HG03432 (cell line): ENCODE data around the gene PEX26.
"Not testable (repeated sequence)": the region's sequence is repeated elsewhere in the genome, so short reads cannot be mapped to it uniquely, and the experiment has no call there.

Source experiments
- ATAC-seq: cut with Tn5 transposase; IDR thresholded peaks from one replicate; pipeline ENCODE4 v1.9.1; 2021; ENCODE audit warnings: mild to moderate bottlenecking, moderate library complexity; ENCODE audit not compliant: unreplicated experiment

PEX26 gene

GRCh38 chr22:18115906-18116371, 38.1 kb downstream of the PEX26 start:
- no peak for ATAC-seq

GRCh38 chr22:18116634-18117033, 38.8 kb downstream of the PEX26 start:
- no peak for ATAC-seq

- no peak for ATAC-seq
These were observed 40.6 kb downstream of the PEX26 start for GRCh38 chr22:18118345-18118915.

GRCh38 chr22:18119409-18120110, 41.8 kb downstream of the PEX26 start:
- no peak for ATAC-seq

- ATAC-seq = no peak
These were observed 43.1 kb downstream of the PEX26 start for GRCh38 chr22:18120857-18121256.

GRCh38 chr22:18121506-18121905, 43.7 kb downstream of the PEX26 start:
- ATAC-seq = no peak

DNA sequence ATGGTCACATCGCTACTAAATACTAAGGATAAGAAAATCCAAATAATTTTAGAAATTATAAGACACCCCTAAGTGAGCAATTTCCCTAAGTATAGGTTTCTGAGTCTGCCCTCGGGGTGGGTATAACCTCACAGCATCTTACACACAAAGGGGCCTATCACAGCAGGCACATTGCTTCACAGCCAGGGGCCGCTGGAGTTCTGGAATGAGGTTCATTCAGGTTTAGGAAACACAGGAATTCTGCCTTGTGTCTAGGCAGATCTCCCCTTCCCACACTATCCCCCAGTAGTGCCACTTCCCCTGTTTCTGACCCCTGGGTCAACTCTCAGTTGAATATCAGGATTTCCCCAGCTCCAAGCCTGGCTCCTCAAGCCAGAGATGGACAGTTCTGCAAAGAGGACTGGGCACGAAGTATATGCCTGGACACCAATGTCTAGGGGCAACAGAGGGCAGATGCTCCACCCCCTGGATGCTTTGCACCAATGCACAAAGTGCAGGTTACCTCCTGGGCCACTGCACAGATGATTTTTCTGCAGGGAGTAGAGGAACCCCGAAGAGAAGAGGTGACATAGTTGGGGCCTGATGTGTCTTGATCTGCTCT, 44.3 kb downstream of the PEX26 start:
- ATAC-seq = no peak

GRCh38 chr22:18123476-18124025, 45.8 kb downstream of the PEX26 start:
- not testable (repeated sequence) for ATAC-seq

DNA sequence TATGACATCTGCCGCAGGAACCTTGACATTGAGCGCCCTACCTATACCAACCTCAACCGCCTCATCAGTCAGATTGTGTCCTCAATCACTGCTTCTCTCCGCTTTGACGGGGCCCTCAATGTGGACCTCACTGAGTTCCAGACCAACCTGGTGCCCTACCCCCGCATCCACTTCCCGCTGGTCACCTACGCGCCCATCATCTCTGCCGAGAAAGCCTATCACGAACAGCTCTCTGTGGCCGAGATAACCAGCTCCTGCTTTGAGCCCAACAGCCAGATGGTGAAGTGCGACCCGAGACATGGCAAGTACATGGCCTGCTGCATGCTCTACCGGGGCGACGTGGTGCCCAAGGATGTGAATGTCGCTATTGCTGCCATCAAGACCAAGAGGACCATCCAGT, 48.8 kb downstream of the PEX26 start:
- no peak for ATAC-seq

- no peak for ATAC-seq
These were observed 52.2 kb downstream of the PEX26 start for GRCh38 chr22:18130018-18130417.

- no peak for ATAC-seq
These were observed 53.1 kb downstream of the PEX26 start for GRCh38 chr22:18130699-18131429.

DNA sequence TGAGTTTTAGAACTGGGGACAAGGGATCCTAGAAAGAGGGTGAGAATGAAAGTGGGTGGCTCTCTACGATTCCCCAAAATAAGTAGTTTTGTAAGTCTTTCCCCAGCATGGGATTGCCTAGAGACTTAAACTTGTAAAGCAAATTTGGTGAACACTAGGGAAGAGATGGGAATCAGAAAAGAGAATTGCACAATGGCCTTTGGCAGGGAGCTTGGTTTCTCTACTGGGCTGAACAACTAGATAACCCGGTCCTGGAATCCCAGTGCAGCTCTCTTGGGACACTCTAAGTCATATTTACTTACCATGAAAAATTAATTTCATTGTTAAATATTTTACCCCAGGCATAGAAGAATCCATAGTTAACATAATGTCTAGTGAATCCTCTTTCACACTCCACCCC, 55.7 kb downstream of the PEX26 start:
- no peak for ATAC-seq

DNA sequence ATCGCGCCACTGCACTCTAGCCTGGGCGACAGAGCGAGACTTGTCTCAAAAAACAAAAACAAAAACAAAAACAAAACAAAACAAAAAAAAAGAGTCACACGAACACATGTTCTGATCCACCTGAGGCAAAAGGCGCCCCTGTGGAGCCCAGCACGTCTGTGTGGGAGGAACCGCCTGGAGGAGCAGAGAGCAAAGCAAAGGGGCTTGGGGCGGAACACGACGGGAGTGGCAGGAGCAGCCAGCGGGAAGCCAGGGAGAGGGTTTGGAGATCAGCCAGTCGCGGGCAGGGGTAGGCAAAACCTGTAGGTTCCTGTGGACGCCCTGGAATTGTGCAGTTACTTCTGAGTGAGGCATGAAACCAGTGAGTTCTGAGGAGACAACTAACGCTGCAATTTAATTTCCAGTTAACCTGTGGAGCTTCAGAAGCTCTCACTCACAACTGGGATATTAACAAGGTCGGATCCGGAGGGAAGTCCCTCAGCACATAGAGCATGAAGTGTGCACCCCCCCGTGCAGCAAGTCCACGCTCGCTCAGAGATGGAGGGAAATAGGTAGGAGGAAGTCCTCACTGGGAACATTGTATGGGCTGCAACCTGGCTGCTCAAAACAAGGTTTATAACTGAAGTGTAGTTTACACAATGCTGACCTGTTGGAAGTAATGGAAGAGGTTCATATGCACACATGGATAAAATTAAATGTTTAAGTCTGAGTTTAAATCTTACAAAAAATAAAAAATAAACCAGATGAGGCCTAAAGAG, 59.0 kb downstream of the PEX26 start:
- ATAC-seq = no peak

DNA sequence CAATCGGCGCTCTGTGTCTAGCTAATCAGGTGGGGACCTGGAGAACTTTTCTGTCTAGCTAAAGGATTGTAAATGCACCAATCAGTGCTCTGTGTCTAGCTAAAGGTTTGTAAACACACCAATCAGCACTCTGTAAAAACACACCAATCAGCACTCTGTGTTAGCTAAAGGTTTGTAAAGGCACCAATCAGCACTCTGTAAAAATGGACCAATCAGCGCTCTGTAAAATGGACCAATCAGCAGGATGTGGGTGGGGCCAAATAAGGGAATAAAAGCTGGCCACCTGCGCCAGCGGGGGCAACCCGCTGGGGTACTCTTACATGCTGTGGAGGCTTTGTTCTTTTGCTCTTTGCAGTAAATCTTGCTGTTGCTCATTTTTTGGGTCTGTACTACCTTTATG, 63.2 kb downstream of the PEX26 start:
- ATAC-seq = not testable (repeated sequence)

GRCh38 chr22:18144105-18144504, 66.3 kb downstream of the PEX26 start:
- ATAC-seq = no peak

DNA sequence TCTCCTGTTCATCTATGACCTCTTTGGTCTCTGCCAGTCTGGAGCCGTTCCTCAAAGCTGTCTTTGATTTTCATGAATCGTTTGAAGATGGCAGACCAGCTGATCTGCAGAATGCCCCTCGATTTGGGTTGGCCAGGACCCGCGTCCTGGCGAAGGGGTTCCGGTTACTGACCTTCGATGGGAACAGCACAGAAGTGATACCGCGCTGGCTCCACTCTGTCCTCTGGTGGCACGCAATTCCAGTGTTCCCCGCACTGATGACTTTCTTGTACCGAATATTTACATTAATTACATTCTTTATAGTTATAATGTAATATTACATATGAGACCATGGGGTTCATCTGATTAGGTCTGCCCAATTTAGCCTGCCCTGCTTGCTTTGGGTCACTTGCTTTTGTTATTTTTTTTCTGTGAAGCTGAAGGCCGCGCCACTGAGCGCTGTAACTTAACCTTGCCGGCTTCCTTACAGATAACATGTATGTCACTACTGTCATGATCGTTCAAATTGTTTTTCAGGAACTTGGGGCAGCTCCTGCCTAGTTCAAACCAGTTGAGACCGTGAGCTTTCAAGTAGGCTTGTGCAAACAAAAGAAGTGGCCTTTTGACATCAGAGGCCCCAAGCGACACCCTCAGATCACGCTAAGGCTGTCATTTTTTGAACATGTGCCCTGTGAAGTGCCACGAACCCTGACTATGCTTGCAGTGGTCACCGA, 68.0 kb downstream of the PEX26 start:
- no peak for ATAC-seq

DNA sequence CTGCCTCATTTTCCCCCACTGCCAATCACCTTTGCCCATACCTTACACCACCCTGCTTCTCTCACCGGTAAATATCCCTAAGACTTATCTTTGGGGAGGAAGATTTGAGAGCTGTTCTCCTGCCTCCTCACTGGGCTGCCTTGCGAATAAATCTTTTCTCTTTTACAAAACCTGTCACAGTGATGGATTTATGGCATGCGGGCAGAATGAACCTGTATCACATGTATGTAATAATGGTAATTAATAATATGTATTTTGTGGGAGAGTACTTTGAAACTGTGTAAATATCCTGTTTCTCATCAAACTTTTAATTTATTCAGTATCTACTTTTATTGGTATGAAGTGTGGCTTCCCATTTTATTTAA, 68.6 kb downstream of the PEX26 start:
- ATAC-seq = no peak

GRCh38 chr22:18147791-18148190, 70.0 kb downstream of the PEX26 start:
- ATAC-seq = no peak

DNA sequence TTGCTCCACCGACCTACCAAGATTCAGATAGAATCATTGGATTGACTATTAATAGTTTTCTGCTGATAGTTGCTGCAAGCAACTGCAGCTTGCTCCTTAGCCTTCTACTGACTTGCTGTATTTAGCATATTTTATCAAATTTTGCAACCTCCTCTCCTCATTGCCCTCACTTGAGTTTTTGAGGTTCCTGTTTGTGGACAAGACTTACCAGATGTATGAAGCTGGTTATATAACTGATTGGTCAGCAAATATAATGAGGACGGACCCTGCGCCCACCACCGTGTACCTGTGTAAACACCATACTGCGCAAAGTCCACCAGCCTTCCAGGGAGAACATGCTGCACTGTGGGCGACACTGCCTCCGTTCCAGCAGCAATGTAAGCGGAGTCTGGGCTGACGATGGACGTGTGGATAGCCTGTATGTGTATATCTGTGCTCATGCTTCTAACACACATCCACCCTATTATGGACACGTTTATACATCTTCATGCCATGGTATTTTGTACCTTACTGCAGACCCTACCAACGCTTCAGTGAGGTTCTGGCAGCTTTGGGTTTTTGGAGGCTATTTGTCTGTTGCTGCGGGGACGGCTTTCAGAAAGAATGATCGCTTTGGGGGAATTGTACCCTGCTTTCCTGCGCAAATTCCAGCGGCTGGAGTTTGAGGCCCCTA, 70.6 kb downstream of the PEX26 start:
- ATAC-seq = no peak

DNA sequence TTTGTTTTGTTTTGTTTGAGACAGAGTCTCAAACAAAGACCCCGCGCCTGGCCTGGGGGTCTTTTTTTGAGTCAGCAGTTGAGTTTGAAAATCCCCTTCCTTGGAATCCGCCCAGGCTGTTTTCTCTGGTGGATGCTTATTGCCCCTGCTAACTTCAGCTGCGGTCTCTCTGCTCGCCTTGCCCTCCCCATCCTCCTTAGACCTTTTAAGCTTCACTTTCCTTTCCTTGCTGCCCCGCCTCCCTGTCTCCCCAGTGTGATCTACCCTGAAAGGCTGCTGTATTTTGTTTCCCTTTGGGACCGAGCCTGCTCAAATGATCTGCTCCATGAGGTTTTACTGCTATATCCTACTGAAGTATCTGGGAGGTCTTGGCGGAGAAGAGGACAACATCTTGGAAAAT, 74.7 kb downstream of the PEX26 start:
- no peak for ATAC-seq
